ENCODE measurements around the gene TAF11L4.
"Not testable (repeated sequence)": the region's sequence is repeated elsewhere in the genome, so short reads cannot be mapped to it uniquely, and the experiment has no call there.

TAF11L4 gene

DNA sequence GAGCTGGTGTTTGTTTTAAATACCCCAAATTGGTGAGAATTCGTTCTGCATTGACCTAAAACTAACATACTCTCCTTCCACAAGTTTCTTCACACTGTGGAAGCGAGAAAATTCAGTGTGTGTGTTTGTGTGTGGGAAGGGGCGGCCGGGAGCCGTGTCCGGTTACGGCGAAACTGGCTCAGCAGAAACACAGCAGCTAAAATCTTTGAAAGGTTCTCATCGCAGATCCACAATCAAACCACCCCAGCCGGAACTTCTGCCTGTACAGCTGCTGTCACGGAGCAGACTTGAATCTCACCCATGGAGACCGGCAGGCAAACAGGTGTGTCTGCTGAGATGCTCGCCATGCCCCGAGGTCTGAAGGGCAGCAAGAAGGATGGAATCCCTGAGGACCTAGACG is at the start of gene TAF11L4:
Gene TAF11L4, plus strand, starts transcription at position 301 of the 400 bp plus-strand sequence.
- not testable (repeated sequence) for H2AFZ ChIP-seq (ENCODE audit: low read depth, low read length); H3K4me1 ChIP-seq (ENCODE audit: insufficient read depth, low read length); H3K36me3 ChIP-seq (ENCODE audit: insufficient read depth, low read length); H3K9me3 ChIP-seq (ENCODE audit: low read length); H3K27me3 ChIP-seq (ENCODE audit: insufficient read depth, low read length); H3K4me3 ChIP-seq (ENCODE audit: low read length)

GRCh38 chr5:17475064-17475463 is 46.5 kb upstream of the TAF11L4 start:
- H3K4me1 ChIP-seq (ENCODE audit: insufficient read depth, low read length); H3K9me3 ChIP-seq (ENCODE audit: low read length); H3K27me3 ChIP-seq (ENCODE audit: insufficient read depth, low read length); H2AFZ ChIP-seq (ENCODE audit: low read depth, low read length); H3K4me3 ChIP-seq (ENCODE audit: low read length); H3K36me3 ChIP-seq (ENCODE audit: insufficient read depth, low read length): not testable (repeated sequence)

GRCh38 chr5:17477043-17477442 is 44.6 kb upstream of the TAF11L4 start:
- no peaks in the 10 kb centered on the region for H3K27me3 ChIP-seq (ENCODE audit: insufficient read depth, low read length)
- no peaks in the 10 kb centered on the region for H3K36me3 ChIP-seq (ENCODE audit: insufficient read depth, low read length)
- no peak overlapping the region for H2AFZ ChIP-seq (ENCODE audit: low read depth, low read length)
- H3K4me1 ChIP-seq (ENCODE audit: insufficient read depth, low read length): no peaks in the 10 kb centered on the region
- H3K4me3 ChIP-seq (ENCODE audit: low read length): no peak overlapping the region
- no peaks in the 10 kb centered on the region for H3K9me3 ChIP-seq (ENCODE audit: low read length)

- H3K36me3 ChIP-seq (ENCODE audit: insufficient read depth, low read length): no peaks in the 10 kb centered on the region
- no peaks in the 10 kb centered on the region for H3K4me1 ChIP-seq (ENCODE audit: insufficient read depth, low read length)
- H2AFZ ChIP-seq (ENCODE audit: low read depth, low read length): no peak overlapping the region
- no peaks in the 10 kb centered on the region for H3K9me3 ChIP-seq (ENCODE audit: low read length)
- H3K27me3 ChIP-seq (ENCODE audit: insufficient read depth, low read length): no peaks in the 10 kb centered on the region
- H3K4me3 ChIP-seq (ENCODE audit: low read length): no peak overlapping the region
Observed at GRCh38 chr5:17477573-17478265, 43.9 kb upstream of the TAF11L4 start.

DNA sequence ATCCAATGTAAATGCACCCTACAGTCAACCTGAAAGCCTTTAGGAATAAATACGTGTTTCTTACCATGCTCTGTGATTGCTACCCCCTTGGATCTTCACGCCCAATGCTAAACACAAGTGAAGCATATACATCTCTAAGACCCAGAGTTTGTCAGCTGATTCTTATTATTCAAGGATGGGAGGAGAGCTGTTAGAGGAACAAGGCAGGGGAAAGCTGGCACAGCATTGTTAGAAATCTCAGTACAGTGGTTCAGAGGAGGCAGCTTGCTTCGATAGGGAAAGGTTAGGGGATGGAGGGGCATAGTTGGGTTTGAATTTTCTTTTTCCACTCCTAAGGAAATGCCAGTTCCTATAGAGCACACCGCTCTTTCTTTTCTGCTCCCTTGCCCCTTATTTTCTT is 40.2 kb upstream of the TAF11L4 start:
- Histone ChIP-seq H3K4me3 (ENCODE audit: low read length) (no peak overlapping the region), H2AFZ (ENCODE audit: low read depth, low read length) (no peak overlapping the region), H3K27me3 (ENCODE audit: insufficient read depth, low read length) (no peaks in the 10 kb centered on the region), H3K9me3 (ENCODE audit: low read length) (no peaks in the 10 kb centered on the region), H3K36me3 (ENCODE audit: insufficient read depth, low read length) (no peaks in the 10 kb centered on the region), H3K4me1 (ENCODE audit: insufficient read depth, low read length) (no peaks in the 10 kb centered on the region)

DNA sequence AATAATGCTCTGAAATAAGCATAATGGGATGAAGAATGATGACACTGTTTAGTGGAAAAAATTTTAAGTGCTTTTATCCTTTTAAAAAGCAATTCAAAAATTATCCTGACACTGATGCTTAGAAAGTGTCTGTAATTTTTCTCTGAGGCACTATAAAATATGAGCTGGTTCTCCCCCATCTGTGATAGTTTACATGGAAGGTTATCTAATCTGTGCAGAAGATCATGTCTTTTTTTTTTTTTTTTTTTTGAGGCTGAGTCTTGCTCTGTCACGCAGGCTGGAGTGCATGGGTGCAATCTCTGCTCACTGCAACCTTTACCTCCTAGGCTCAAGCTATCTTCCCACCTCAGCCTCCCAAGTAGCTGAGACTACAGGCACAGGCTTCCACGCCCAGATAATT is 38.8 kb upstream of the TAF11L4 start:
- Histone ChIP-seq H3K4me1 (ENCODE audit: insufficient read depth, low read length) (no peaks in the 10 kb centered on the region), H3K9me3 (ENCODE audit: low read length) (no peaks in the 10 kb centered on the region), H3K4me3 (ENCODE audit: low read length) (no peak overlapping the region), H3K27me3 (ENCODE audit: insufficient read depth, low read length) (no peaks in the 10 kb centered on the region), H2AFZ (ENCODE audit: low read depth, low read length) (no peak overlapping the region), H3K36me3 (ENCODE audit: insufficient read depth, low read length) (no peaks in the 10 kb centered on the region)

DNA sequence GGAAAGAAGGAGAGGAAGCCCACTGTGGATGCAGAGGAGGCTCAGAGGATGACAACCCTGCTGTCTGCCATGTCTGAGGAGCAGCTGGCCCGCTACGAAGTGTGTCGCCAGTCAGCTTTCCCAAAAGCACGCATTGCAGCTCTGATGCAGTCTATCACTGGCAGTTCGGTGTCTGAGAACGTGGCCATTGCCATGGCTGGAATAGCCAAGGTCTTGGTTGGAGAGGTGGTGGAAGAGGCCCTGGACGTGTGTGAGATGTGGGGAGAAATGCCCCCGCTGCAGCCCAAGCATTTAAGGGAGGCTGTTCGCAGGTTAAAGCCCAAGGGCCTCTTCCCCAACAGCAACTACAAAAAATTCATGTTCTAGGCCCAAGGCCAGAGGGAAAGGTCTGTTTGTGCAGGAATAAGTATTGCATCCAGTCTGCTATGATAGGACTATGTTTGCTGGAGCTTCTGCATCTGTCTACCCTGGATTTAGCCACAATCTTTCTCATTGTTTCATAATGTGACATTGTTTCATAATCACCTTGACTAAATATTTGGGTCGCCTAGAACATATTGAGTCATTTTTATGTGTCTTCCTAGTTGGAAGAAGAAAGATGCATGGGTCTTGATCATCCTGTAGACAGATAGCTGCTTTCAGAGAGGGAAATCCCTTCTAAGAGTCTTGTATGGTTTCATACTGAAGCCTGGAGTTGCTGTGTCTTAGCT is 35.0 kb upstream of the TAF11L4 start:
- not testable (repeated sequence) for H2AFZ ChIP-seq (ENCODE audit: low read depth, low read length)

GRCh38 chr5:17487174-17487512 is 34.5 kb upstream of the TAF11L4 start:
- H3K27me3 ChIP-seq (ENCODE audit: insufficient read depth, low read length): no peaks in the 10 kb centered on the region
- no peak overlapping the region for H2AFZ ChIP-seq (ENCODE audit: low read depth, low read length)
- no peaks in the 10 kb centered on the region for H3K9me3 ChIP-seq (ENCODE audit: low read length)
- H3K4me3 ChIP-seq (ENCODE audit: low read length): no peak overlapping the region
- no peaks in the 10 kb centered on the region for H3K36me3 ChIP-seq (ENCODE audit: insufficient read depth, low read length)
- H3K4me1 ChIP-seq (ENCODE audit: insufficient read depth, low read length): no peaks in the 10 kb centered on the region

More for the DNA sequence above, 35.0 kb upstream of the TAF11L4 start:
- H3K9me3 ChIP-seq (ENCODE audit: low read length); H3K36me3 ChIP-seq (ENCODE audit: insufficient read depth, low read length); H3K4me3 ChIP-seq (ENCODE audit: low read length); H3K4me1 ChIP-seq (ENCODE audit: insufficient read depth, low read length); H3K27me3 ChIP-seq (ENCODE audit: insufficient read depth, low read length): not testable (repeated sequence)

DNA sequence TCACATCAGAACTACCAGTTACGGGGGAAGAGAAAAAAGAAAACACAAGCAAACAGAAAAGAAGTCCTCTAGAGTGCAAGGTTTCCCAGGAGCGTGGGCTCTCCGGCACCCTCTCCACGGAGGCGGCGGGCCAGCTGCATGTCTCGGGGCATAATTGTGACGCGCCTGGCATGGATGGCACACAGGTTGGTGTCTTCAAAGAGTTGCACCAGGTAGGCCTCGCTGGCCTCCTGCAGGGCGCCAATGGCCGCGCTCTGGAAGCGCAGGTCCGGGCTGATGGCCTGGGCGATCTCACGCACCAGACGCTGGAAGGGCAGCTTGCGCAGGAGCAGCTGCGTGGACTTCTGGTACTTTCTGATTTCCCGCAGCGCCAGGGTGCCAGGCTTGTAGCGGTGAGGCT is 30.3 kb upstream of the TAF11L4 start:
- H3K4me1 ChIP-seq (ENCODE audit: insufficient read depth, low read length); H3K27me3 ChIP-seq (ENCODE audit: insufficient read depth, low read length); H3K9me3 ChIP-seq (ENCODE audit: low read length); H3K4me3 ChIP-seq (ENCODE audit: low read length); H2AFZ ChIP-seq (ENCODE audit: low read depth, low read length); H3K36me3 ChIP-seq (ENCODE audit: insufficient read depth, low read length): not testable (repeated sequence)

DNA sequence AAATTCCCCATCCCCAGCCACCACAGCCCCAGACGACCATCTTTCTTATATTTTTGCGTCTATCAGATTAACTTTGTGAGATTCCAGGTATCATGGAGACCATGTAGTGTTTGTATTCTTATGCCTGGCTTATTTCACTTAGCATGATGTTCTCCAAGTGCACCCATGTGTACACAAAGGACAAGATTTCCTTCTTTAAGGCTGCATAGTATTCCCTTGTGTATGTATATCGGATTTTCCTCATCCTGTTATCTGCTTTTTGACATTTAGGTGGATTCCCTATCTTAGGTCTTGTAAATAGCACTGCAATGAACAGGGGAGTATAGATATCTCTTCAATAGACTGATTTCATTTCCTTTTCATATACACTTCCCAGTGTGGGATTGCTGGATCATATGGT is 28.8 kb upstream of the TAF11L4 start:
- Histone ChIP-seq H3K27me3 (ENCODE audit: insufficient read depth, low read length) (no peaks in the 10 kb centered on the region), H3K4me1 (ENCODE audit: insufficient read depth, low read length) (no peaks in the 10 kb centered on the region), H3K36me3 (ENCODE audit: insufficient read depth, low read length) (no peaks in the 10 kb centered on the region), H2AFZ (ENCODE audit: low read depth, low read length) (no peak overlapping the region), H3K4me3 (ENCODE audit: low read length) (no peak overlapping the region), H3K9me3 (ENCODE audit: low read length) (no peaks in the 10 kb centered on the region)

GRCh38 chr5:17497446-17497845 is 24.2 kb upstream of the TAF11L4 start:
- H3K9me3 ChIP-seq (ENCODE audit: low read length): no peaks in the 10 kb centered on the region
- no peak overlapping the region for H3K4me3 ChIP-seq (ENCODE audit: low read length)
- H3K4me1 ChIP-seq (ENCODE audit: insufficient read depth, low read length): no peaks in the 10 kb centered on the region
- no peaks in the 10 kb centered on the region for H3K36me3 ChIP-seq (ENCODE audit: insufficient read depth, low read length)
- no peaks in the 10 kb centered on the region for H3K27me3 ChIP-seq (ENCODE audit: insufficient read depth, low read length)
- no peak overlapping the region for H2AFZ ChIP-seq (ENCODE audit: low read depth, low read length)

GRCh38 chr5:17497931-17498330 is 23.7 kb upstream of the TAF11L4 start, which contains the start of gene TAF11L2:
Gene TAF11L2 (plus strand): TSS chr5:17498231.
- H3K4me1 ChIP-seq (ENCODE audit: insufficient read depth, low read length); H3K27me3 ChIP-seq (ENCODE audit: insufficient read depth, low read length); H3K4me3 ChIP-seq (ENCODE audit: low read length); H2AFZ ChIP-seq (ENCODE audit: low read depth, low read length); H3K9me3 ChIP-seq (ENCODE audit: low read length); H3K36me3 ChIP-seq (ENCODE audit: insufficient read depth, low read length): not testable (repeated sequence)

DNA sequence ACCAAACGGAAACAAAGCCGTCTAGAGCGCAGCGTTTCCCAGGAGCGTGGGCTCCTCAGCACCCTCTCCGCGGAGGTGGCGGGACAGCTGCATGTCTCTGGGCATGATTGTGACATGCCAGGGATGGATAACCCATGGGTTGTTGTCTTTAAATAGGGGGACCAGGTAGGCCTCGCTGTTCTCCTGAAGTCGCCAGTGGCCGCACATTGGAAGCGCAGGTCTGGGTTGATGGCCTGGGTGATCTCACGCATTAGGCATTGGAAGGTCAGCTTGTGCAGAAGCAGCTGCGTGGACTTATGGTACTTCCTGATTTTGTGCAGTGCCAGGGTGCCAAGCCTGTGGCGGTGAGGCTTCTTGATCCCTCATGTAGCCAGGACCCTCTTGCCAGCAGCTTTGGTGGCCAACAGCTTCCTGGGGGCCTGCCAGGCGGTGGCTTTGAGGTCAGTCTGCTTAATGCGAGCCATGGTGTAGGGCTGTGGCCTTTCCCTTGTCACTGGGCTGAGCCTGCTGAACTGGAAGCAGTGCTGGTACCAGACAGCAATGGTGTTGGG is 9.8 kb upstream of the TAF11L4 start:
- no peaks in the 10 kb centered on the region for H3K4me1 ChIP-seq (ENCODE audit: insufficient read depth, low read length)
- no peaks in the 10 kb centered on the region for H3K27me3 ChIP-seq (ENCODE audit: insufficient read depth, low read length)
- no peak overlapping the region for H2AFZ ChIP-seq (ENCODE audit: low read depth, low read length)
- H3K9me3 ChIP-seq (ENCODE audit: low read length): no peaks in the 10 kb centered on the region
- no peak overlapping the region for H3K4me3 ChIP-seq (ENCODE audit: low read length)
- no peaks in the 10 kb centered on the region for H3K36me3 ChIP-seq (ENCODE audit: insufficient read depth, low read length)

- H2AFZ ChIP-seq (ENCODE audit: low read depth, low read length); H3K4me1 ChIP-seq (ENCODE audit: insufficient read depth, low read length); H3K4me3 ChIP-seq (ENCODE audit: low read length); H3K36me3 ChIP-seq (ENCODE audit: insufficient read depth, low read length); H3K9me3 ChIP-seq (ENCODE audit: low read length); H3K27me3 ChIP-seq (ENCODE audit: insufficient read depth, low read length): not testable (repeated sequence)
Observed at GRCh38 chr5:17517526-17517925, 4.1 kb upstream of the TAF11L4 start.
